ENCODE results near the gene PTGDR2. TPM values are rescaled to one million over a fixed set of nuclear protein-coding genes. Genes with fewer than 3 reads are reported as not detected.
"Not testable (repeated sequence)": the region's sequence is repeated elsewhere in the genome, so short reads cannot be mapped to it uniquely, and the experiment has no call there.

PTGDR2 gene
- total RNA-seq, 1 donor from 2014 or later: 2.6 TPM

- Mint-ChIP-seq H3K36me3 (no peaks in the 10 kb centered on the region), H3K4me3 (peak overlapping the region; percentile 55), H3K27ac (no peak overlapping the region), H3K27me3 (peaks cover 31% of the 10 kb centered on the region), H3K9me3 (no peaks in the 10 kb centered on the region), H3K4me1 (ENCODE audit: unreplicated experiment) (no peaks in the 10 kb centered on the region)
- peak; percentile 82 for DNase-seq (ENCODE audit: extremely low spot score, unreplicated experiment)
- peak; percentile 95 for TF ChIP-seq CTCF (conservative IDR thresholded peaks at IDR 0.05)
Measured at GRCh38 chr11:60831143-60831500, 24.6 kb downstream of the PTGDR2 start.

GRCh38 chr11:60830478-60831142 lies 25.1 kb downstream of the PTGDR2 start:
- no peak for TF ChIP-seq CTCF (conservative IDR thresholded peaks at IDR 0.05)
- no peaks in the 10 kb centered on the region for H3K9me3 Mint-ChIP-seq
- H3K27ac Mint-ChIP-seq: no peak overlapping the region
- no peaks in the 10 kb centered on the region for H3K4me1 Mint-ChIP-seq (ENCODE audit: unreplicated experiment)
- no peak for DNase-seq (ENCODE audit: extremely low spot score, unreplicated experiment)
- H3K36me3 Mint-ChIP-seq: no peaks in the 10 kb centered on the region
- peaks cover 28% of the 10 kb centered on the region for H3K27me3 Mint-ChIP-seq
- H3K4me3 Mint-ChIP-seq: peak overlapping the region; percentile 55

GRCh38 chr11:60825790-60826189 lies 30.0 kb downstream of the PTGDR2 start:
- TF ChIP-seq CTCF (conservative IDR thresholded peaks at IDR 0.05): no peak
- Mint-ChIP-seq H3K27me3 (no peaks in the 10 kb centered on the region), H3K4me3 (no peak overlapping the region), H3K27ac (no peak overlapping the region), H3K4me1 (ENCODE audit: unreplicated experiment) (no peaks in the 10 kb centered on the region), H3K36me3 (no peaks in the 10 kb centered on the region), H3K9me3 (no peaks in the 10 kb centered on the region)
- DNase-seq (ENCODE audit: extremely low spot score, unreplicated experiment): no peak

- H3K4me1 Mint-ChIP-seq (ENCODE audit: unreplicated experiment): no peaks in the 10 kb centered on the region
- TF ChIP-seq CTCF (conservative IDR thresholded peaks at IDR 0.05): no peak
- H3K27ac Mint-ChIP-seq: no peak overlapping the region
- no peak overlapping the region for H3K4me3 Mint-ChIP-seq
- no peak for DNase-seq (ENCODE audit: extremely low spot score, unreplicated experiment)
- no peaks in the 10 kb centered on the region for H3K27me3 Mint-ChIP-seq
- no peaks in the 10 kb centered on the region for H3K9me3 Mint-ChIP-seq
- no peaks in the 10 kb centered on the region for H3K36me3 Mint-ChIP-seq
Measured at GRCh38 chr11:60825118-60825517, 30.6 kb downstream of the PTGDR2 start.

GRCh38 chr11:60823745-60824306 lies 31.9 kb downstream of the PTGDR2 start:
- H3K27ac Mint-ChIP-seq; H3K36me3 Mint-ChIP-seq; H3K4me1 Mint-ChIP-seq (ENCODE audit: unreplicated experiment); H3K9me3 Mint-ChIP-seq; DNase-seq (ENCODE audit: extremely low spot score, unreplicated experiment); H3K4me3 Mint-ChIP-seq; H3K27me3 Mint-ChIP-seq: not testable (repeated sequence)

GRCh38 chr11:60821827-60822599 lies 33.7 kb downstream of the PTGDR2 start:
- TF ChIP-seq CTCF (conservative IDR thresholded peaks at IDR 0.05): no peak
- H3K9me3 Mint-ChIP-seq: no peaks in the 10 kb centered on the region
- no peaks in the 10 kb centered on the region for H3K4me1 Mint-ChIP-seq (ENCODE audit: unreplicated experiment)
- H3K4me3 Mint-ChIP-seq: no peak overlapping the region
- no peak for DNase-seq (ENCODE audit: extremely low spot score, unreplicated experiment)
- no peaks in the 10 kb centered on the region for H3K36me3 Mint-ChIP-seq
- H3K27ac Mint-ChIP-seq: no peak overlapping the region
- no peaks in the 10 kb centered on the region for H3K27me3 Mint-ChIP-seq
